ENCODE data around the gene FILIP1L. TPM values are rescaled to one million over a fixed set of nuclear protein-coding genes. Genes with fewer than 3 reads are reported as not detected.

The FILIP1L gene
- 18.9 and 104 TPM in 2 replicates for total RNA-seq

DNA sequence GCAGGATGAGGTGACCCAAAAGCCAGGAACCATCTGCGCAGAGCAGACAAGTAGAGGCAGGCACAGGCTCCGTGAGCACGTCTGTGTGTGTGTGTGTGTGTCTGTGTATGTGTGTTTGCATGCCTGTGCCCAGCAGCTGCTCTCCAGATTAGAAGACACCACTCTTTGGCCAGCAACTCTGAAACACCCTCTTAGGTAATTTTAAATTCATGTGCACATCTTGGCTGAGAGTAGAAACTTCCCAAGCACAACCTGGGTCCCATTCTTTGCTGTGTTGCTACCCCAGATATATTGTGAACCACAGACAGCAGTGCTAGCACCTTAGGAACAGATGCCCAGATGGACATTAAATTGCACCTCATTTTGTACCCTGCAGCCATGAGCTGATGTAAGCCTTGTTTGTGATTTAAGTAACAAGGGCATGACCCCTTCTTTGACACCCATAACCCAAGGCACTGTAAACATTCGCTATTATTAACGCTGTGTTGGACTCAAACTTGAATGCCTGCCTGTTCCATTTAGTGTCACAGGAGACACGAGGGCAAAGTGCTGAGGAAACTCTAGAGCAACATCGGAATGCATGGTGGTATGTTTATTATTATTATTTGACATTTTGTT, at the start of gene FILIP1L:
TSS of gene FILIP1L (minus strand) at position 89 of the 618 bp plus-strand sequence.

GRCh38 chr3:99817437-99818240, 296.7 kb downstream of the FILIP1L start, which contains the start of gene CMSS1:
CMSS1 (plus strand) TSS chr3:99817862.

Other genes starting within 250 kb of the FILIP1L start
- gene TBC1D23, start 146.5 kb upstream of the FILIP1L start, total RNA-seq = 29.0 and 44.8 TPM in 2 replicates
- gene NIT2, start 220.3 kb upstream of the FILIP1L start, total RNA-seq = 6.2 and 8.3 TPM in 2 replicates